Mucosa of descending colon (tissue), 3 donors: ENCODE data around the gene SECTM1. TPM values are rescaled to one million over a fixed set of nuclear protein-coding genes. Genes with fewer than 3 reads are reported as not detected.

Experiments used
- ATAC-seq: fragments of 200-7000 bp; cut with Tn5 transposase; one replicate; pipeline ENCODE4 v1.9.1; 2020; ENCODE audit warnings: mild to moderate bottlenecking, moderate library complexity
- DNase-seq, 3 donors: peaks; one replicate each; pipeline ENCODE4 v3.0.0-alpha.2; 2020
- H3K36me3 ChIP-seq: fragments of 200-600 bp; one replicate; pipeline ENCODE4 v1.8.0; 2021; ENCODE audit warnings: low read depth, mild to moderate bottlenecking
- H3K4me1 ChIP-seq: fragments of 200-600 bp; one replicate; pipeline ENCODE4 v1.8.0; 2021; ENCODE audit warnings: low read depth, mild to moderate bottlenecking
- H3K4me3 ChIP-seq: fragments of 200-600 bp; one replicate; pipeline ENCODE4 v1.8.0; 2021; ENCODE audit warnings: mild to moderate bottlenecking
- H3K9me3 ChIP-seq: fragments of 200-600 bp; one replicate; pipeline ENCODE4 v1.8.0; 2021; ENCODE audit warnings: mild to moderate bottlenecking
- CTCF ChIP-seq: fragments of 200-600 bp; IDR thresholded peaks from one replicate; pipeline ENCODE4 v1.8.0; 2022; ENCODE audit warnings: antibody characterized with exemption, mild to moderate bottlenecking
- intact Hi-C, 2 donors: fragments of 100-400 bp; cut with DNase I in 1 of 2; cut with micrococcal nuclease in 1 of 2; formaldehyde crosslinking; loops; one replicate each; pipeline versions ENCODE4 v1.11.0 to v1.11.1; 2022; cut with DNase I, micrococcal nuclease
- total RNA-seq, 3 donors: library from RNA; stranded (reverse); fragmentation: NEBNext Ultra II Directional in 2 of 3; extraction: Animal tissue kit (Norgen Biotek cat#: 25700) in 2 of 3; gene quantifications; one replicate each; pipeline versions ENCODE4 v1.2.1 to v1.2.4, GENCODE V29; 2021 to 2023
- donor health status: DM: no; HTN: no; CAD: no; lungs with moderate emphysema.
- donor health status: DM: no; HTN: no; CAD: no.
- donor health status: DM: no; HTN: yes; CAD: no.

The SECTM1 gene
- total RNA-seq, 3 donors from 2014 or later, result 127 to 268 (median 213) TPM

GRCh38 chr17:82295472-82295814 is 38.1 kb downstream of the SECTM1 start:
- DNase-seq (no peak), ATAC-seq (peak; percentile 1)
- Histone ChIP-seq H3K9me3 (no peaks in the 10 kb centered on the region), H3K4me3 (no peak overlapping the region), H3K36me3 (no peaks in the 10 kb centered on the region), H3K4me1 (peaks cover 49% of the 10 kb centered on the region)
- intact Hi-C loops, result no loop called here
- TF ChIP-seq CTCF, result no peak

GRCh38 chr17:82294064-82294773 is 39.3 kb downstream of the SECTM1 start:
- no peak for ATAC-seq
- peaks cover 49% of the 10 kb centered on the region for H3K4me1 ChIP-seq

GRCh38 chr17:82292251-82293154 is 41.1 kb downstream of the SECTM1 start:
- peak; percentile 95 to 98 (median 96) for DNase-seq
- peak; percentile 80 for ATAC-seq
- H3K36me3 ChIP-seq, result no peaks in the 10 kb centered on the region
- H3K4me3 ChIP-seq, result peak overlapping the region; percentile 85
- H3K4me1 ChIP-seq, result peaks cover 40% of the 10 kb centered on the region
- no peaks in the 10 kb centered on the region for H3K9me3 ChIP-seq
- TF ChIP-seq CTCF, result no peak
- intact Hi-C loops, result no loop called here

More at GRCh38 chr17:82294064-82294773, 39.3 kb downstream of the SECTM1 start:
- TF ChIP-seq CTCF, result no peak
- peak in 1 of 3 donors; percentile 32 for DNase-seq
- Histone ChIP-seq H3K9me3 (no peaks in the 10 kb centered on the region), H3K36me3 (no peaks in the 10 kb centered on the region), H3K4me3 (no peak overlapping the region)
- intact Hi-C loops, result no loop called here

GRCh38 chr17:82291582-82292250 is 41.9 kb downstream of the SECTM1 start:
- H3K4me1 ChIP-seq, result peaks cover 41% of the 10 kb centered on the region
- no peak for TF ChIP-seq CTCF
- no peaks in the 10 kb centered on the region for H3K9me3 ChIP-seq
- intact Hi-C loops, result no loop called here
- peak in 1 of 3 donors; percentile 47 for DNase-seq
- ATAC-seq, result no peak
- H3K4me3 ChIP-seq, result no peak overlapping the region
- H3K36me3 ChIP-seq, result no peaks in the 10 kb centered on the region

- ATAC-seq (peak; percentile 83), DNase-seq (peak; percentile 92 to 97 (median 92))
- no peaks in the 10 kb centered on the region for H3K9me3 ChIP-seq
- H3K36me3 ChIP-seq, result no peaks in the 10 kb centered on the region
- H3K4me1 ChIP-seq, result peaks cover 23% of the 10 kb centered on the region
- TF ChIP-seq CTCF, result no peak
- H3K4me3 ChIP-seq, result no peak overlapping the region
- intact Hi-C loops, result no loop called here
These were observed 45.4 kb downstream of the SECTM1 start for GRCh38 chr17:82287868-82288801.
